Kidney (tissue), 14 donors: ENCODE data around the gene CGN. TPM values are rescaled to one million over a fixed set of nuclear protein-coding genes. Genes with fewer than 3 reads are reported as not detected.

Source experiments
- DNase-seq, 5 donors: peaks; one replicate each; pipeline ENCODE4 v3.0.0-alpha.2; 2013 to 2020
- FAIRE-seq: peaks from 2 replicates; lab custom pipeline; 2012; peaks lifted over from hg19 to GRCh38; lab: Jason Lieb, UNC
- H3K27ac ChIP-seq, 2 donors: one replicate each; pipeline ENCODE4 v1.7.0; 2013; ENCODE audit warnings: low read depth in 2 of 2, low read length in 2 of 2, inconsistent platforms in 1 of 2
- H3K27me3 ChIP-seq: one replicate; pipeline ENCODE4 v1.7.1; 2013; ENCODE audit warnings: low read length, inconsistent platforms; ENCODE audit not compliant: control insufficient read depth, insufficient read depth
- H3K36me3 ChIP-seq, 3 donors: one replicate each; pipeline versions ENCODE4 v1.7.0 to v1.7.1; 2013; ENCODE audit warnings: low read length in 3 of 3, control low read depth in 1 of 3, inconsistent platforms in 1 of 3; ENCODE audit not compliant: insufficient read depth in 3 of 3, control insufficient read depth in 2 of 3
- H3K4me1 ChIP-seq, 3 donors: one replicate each; pipeline versions ENCODE4 v1.7.0 to v1.7.1; 2013; ENCODE audit warnings: low read length in 3 of 3, inconsistent platforms in 1 of 3, low read depth in 1 of 3; ENCODE audit not compliant: control insufficient read depth in 2 of 3, insufficient read depth in 2 of 3
- H3K4me3 ChIP-seq, 3 donors: one replicate each; pipeline versions ENCODE4 v1.7.0 to v1.8.1; 2013; ENCODE audit warnings: low read length in 3 of 3, control low read depth in 1 of 3, inconsistent platforms in 1 of 3
- H3K9ac ChIP-seq, 3 donors: one replicate each; pipeline versions ENCODE4 v1.7.0 to v1.7.1; 2013; ENCODE audit warnings: low read length in 3 of 3, control low read depth in 1 of 3, inconsistent platforms in 1 of 3
- H3K9me3 ChIP-seq, 3 donors: one replicate each; pipeline versions ENCODE4 v1.7.0 to v1.7.1; 2013; ENCODE audit warnings: low read length in 3 of 3, control low read depth in 1 of 3, inconsistent platforms in 1 of 3; ENCODE audit not compliant: control insufficient read depth in 2 of 3, insufficient read depth in 1 of 3
- intact Hi-C: fragments of 100-400 bp; cut with DNase I; formaldehyde crosslinking; loops from one replicate; pipeline ENCODE4 v1.11.1; 2022
- polyA plus RNA-seq: library from polyadenylated mRNA; stranded (reverse); fragments of 350-450 nt; fragmentation: Illumina TruSeq; extraction: RNeasy Lipid Tissue Mini Kit (QIAGEN cat#74804); gene quantifications from one replicate; pipeline ENCODE4 v1.2.3, GENCODE V29; 2014; ENCODE audit warnings: low read depth, low replicate concordance; ENCODE audit not compliant: insufficient read depth
- total RNA-seq: library from RNA; stranded (reverse); fragmentation: NEBNext Ultra II Directional; extraction: Animal tissue kit (Norgen Biotek cat#: 25700); gene quantifications from one replicate; pipeline ENCODE4 v1.2.1, GENCODE V29; 2021
- TF ChIP-seq, protein P1 (sequence below): IDR thresholded peaks from 3 replicates; pipeline ENCODE4 v1.5.1; 2012; ENCODE audit warnings: mild to moderate bottlenecking, moderate library complexity, borderline replicate concordance; ENCODE audit not compliant: insufficient read depth; ENCODE audit errors: extremely low read depth
- donor health status: control.
- donor health status: control.
- donor health status: control.
- donor health status: control.
- donor health status: control.
- donor health status: DM: yes; HTN: yes; CAD: no.
- donor health status: Normal renal cell carcinoma (clear cell type).

Gene CGN
- total and polyA plus RNA-seq, 2 donors from 2014 or later: 24.0 to 41.6 TPM

DNA sequence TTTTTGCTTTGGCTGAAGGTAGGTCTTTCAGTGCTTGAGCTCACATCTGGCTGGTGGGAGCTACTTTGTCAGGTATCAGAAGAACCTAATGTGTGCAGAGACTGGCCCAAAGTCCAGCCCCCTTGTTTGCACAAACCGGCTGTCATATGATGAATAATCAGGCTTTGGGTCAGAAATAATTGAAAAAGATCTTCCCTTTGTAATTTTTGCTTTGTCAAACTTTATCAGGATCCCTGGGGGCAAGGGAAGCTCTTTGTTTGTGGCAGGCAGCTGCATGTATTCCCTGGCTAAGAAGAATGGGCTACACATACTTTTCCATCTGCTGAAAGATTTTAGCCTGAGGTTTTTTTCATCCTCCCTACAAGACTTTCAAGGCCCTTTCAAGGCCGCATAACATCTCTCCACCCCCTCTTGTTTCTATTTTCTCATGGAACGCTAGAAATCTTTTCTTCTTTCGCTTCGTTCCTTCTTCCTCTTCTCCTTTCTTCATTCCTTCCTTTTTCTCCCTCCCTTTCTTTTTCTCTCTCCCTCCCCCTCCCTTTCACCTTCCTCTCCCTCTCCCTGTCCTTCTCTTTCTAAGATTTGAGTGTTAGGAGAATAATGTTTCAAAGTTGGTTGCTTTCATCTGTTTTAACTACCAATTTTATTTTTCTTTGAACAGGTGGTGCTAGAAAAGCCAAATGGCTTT lies 54.5 kb downstream of the CGN start:
- no peaks in the 10 kb centered on the region for H3K4me1 ChIP-seq
- TF ChIP-seq, protein P1, sequence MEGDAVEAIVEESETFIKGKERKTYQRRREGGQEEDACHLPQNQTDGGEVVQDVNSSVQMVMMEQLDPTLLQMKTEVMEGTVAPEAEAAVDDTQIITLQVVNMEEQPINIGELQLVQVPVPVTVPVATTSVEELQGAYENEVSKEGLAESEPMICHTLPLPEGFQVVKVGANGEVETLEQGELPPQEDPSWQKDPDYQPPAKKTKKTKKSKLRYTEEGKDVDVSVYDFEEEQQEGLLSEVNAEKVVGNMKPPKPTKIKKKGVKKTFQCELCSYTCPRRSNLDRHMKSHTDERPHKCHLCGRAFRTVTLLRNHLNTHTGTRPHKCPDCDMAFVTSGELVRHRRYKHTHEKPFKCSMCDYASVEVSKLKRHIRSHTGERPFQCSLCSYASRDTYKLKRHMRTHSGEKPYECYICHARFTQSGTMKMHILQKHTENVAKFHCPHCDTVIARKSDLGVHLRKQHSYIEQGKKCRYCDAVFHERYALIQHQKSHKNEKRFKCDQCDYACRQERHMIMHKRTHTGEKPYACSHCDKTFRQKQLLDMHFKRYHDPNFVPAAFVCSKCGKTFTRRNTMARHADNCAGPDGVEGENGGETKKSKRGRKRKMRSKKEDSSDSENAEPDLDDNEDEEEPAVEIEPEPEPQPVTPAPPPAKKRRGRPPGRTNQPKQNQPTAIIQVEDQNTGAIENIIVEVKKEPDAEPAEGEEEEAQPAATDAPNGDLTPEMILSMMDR: no peak
- H3K27ac ChIP-seq: no peak overlapping the region
- H3K27me3 ChIP-seq: no peaks in the 10 kb centered on the region
- H3K9me3 ChIP-seq: no peaks in the 10 kb centered on the region
- no peak for DNase-seq
- no peak overlapping the region for H3K9ac ChIP-seq
- FAIRE-seq: no peak
- intact Hi-C loops: no loop called here
- H3K36me3 ChIP-seq: peaks cover 0 to 36% (median 10%) of the 10 kb centered on the region in 3 donors
- H3K4me3 ChIP-seq: no peak overlapping the region

DNA sequence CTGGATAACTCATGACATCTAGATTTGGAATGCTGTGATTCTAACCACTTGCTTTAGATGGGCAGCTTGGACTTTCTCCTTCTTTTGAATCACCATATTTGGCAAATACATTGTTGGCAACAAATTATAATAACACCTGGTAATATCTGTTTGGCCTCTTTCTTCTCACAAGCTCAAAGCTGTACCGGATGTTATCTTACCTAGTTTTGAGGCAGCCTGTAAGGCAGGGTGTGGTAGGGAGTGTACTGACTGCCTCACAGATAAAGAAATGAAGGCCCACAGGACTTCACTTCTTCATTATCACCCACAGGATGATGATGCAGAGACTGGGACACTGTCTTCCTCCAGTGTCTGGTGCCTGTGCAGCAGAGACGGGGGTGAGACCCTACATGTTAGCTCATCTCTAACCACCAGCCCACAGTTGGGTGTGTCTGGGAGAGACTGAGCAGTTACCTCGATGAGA lies 57.5 kb downstream of the CGN start:
- H3K27me3 ChIP-seq: no peaks in the 10 kb centered on the region
- no peak overlapping the region for H3K4me3 ChIP-seq
- H3K4me1 ChIP-seq: no peaks in the 10 kb centered on the region
- DNase-seq (no peak), FAIRE-seq (no peak)
- H3K9me3 ChIP-seq: no peaks in the 10 kb centered on the region
- no peak overlapping the region for H3K27ac ChIP-seq
- TF ChIP-seq, protein P1: no peak
- no peak overlapping the region for H3K9ac ChIP-seq
- peaks cover 0 to 35% (median 10%) of the 10 kb centered on the region in 3 donors for H3K36me3 ChIP-seq
- intact Hi-C loops: no loop called here

GRCh38 chr1:151570819-151571218 lies 59.6 kb downstream of the CGN start:
- no peaks in the 10 kb centered on the region for H3K9me3 ChIP-seq
- no peaks in the 10 kb centered on the region for H3K27me3 ChIP-seq
- intact Hi-C loops: no loop called here
- FAIRE-seq (no peak), DNase-seq (no peak)
- TF ChIP-seq, protein P1: no peak
- no peak overlapping the region for H3K27ac ChIP-seq
- H3K36me3 ChIP-seq: peaks cover 0 to 31% (median 21%) of the 10 kb centered on the region in 3 donors
- no peak overlapping the region for H3K4me3 ChIP-seq
- H3K9ac ChIP-seq: no peak overlapping the region
- H3K4me1 ChIP-seq: no peaks in the 10 kb centered on the region
